HG02588 (cell line): Measurements from ENCODE around the gene LBX2.
A peak's percentile ranks its signal among the peaks of the same experiment; 100 is the strongest.
"Not testable (repeated sequence)": the region's sequence is repeated elsewhere in the genome, so short reads cannot be mapped to it uniquely, and the experiment has no call there.

Experiments
- ATAC-seq: cut with Tn5 transposase; IDR thresholded peaks from one replicate; pipeline ENCODE4 v1.9.1; 2021; ENCODE audit warnings: mild to moderate bottlenecking, moderate library complexity; ENCODE audit not compliant: unreplicated experiment

The LBX2 gene

DNA sequence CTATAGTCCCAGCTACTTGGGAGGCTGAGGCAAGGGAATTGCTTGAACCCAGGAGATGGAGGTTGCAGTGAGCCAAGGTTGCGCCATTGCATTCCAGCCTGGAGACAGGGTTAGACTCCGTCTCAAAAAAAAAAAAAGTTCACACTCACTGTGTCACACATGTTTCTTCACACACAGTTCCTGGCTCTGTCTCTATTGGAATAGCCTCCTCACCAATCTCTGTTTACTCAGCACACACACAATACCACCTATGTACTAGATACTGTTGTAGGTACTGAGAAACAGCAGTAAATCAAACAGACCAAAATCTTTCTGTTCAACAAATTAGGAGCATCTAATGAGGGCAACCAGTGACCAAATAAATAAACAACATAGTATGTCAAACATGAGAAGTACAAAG, 13.3 kb downstream of the LBX2 start:
- ATAC-seq = no peak

DNA sequence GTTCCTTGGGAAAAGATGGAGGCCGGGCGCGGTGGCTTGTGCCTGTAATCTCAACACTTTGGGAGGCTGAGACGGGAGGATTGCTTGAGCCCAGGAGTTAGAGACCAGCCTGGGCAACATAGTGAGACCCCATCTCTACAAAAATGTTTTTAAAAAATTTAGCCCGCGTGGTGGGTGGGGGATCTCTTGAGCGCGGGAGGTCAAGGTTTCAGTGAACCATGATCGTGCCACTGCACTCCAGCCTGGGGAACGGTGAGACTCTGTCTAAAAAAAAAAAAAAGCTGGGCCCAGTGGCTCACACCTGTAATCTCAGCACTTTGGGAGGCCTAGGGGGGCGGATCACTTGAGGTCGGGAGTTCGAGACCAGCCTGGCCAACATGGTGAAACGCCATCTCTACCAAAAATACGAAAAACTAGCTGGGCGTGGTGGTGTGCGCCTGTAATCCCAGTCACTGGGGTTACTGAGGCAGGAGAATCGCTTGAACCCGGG, 15.7 kb downstream of the LBX2 start:
- not testable (repeated sequence) for ATAC-seq

DNA sequence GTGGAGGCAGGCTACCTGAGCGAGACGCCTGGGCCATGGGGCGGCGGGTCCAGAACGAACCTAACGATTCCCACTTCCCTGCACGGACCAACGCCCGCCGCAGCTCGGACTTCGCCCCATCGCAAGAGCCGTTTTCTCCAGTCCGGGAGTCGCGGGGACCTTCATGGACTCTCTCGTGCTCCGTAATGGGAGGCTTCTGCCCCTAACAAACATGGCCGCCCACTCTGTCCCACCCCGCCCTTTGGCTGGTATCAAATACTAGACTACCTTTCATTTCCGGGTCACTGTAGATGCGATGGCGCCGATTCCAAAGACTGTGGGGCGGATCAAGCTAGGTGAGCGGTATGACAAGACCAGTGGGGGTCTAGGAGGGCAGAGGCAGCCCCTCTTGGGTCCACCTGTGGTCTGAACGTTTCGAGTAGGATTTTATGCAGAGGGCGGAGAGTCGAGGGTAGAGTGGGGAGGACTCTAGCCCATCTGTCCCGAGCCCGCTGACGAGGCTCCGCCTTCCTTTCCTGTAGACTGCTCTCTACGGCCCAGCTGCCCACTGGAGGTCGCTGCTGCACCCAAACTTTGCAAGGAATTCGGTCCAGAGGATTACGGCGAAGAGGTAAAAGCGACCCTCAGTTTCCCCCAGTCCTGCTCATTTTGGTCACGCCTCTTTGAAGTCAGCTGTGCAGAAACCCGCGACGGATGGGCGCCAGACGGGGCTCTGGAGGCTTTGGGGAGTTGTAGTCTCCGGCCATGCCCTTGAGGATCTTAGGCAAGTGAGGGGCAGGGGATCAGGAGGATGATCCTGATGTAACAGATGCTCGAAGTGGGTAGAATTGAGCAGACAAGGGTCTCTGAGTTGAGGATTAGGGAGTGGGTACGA, 16.4 kb downstream of the LBX2 start, which contains the start of the genes CCDC142 and TTC31:
Gene CCDC142, minus strand, starts transcription at position 198 of the 874 bp plus-strand sequence. Its CDS starts 161 bp downstream, at position 37.
Gene TTC31, plus strand, starts transcription at position 281 of the 874 bp plus-strand sequence. Its CDS starts 15 bp downstream, at position 296.
- ATAC-seq = peak; percentile 86

DNA sequence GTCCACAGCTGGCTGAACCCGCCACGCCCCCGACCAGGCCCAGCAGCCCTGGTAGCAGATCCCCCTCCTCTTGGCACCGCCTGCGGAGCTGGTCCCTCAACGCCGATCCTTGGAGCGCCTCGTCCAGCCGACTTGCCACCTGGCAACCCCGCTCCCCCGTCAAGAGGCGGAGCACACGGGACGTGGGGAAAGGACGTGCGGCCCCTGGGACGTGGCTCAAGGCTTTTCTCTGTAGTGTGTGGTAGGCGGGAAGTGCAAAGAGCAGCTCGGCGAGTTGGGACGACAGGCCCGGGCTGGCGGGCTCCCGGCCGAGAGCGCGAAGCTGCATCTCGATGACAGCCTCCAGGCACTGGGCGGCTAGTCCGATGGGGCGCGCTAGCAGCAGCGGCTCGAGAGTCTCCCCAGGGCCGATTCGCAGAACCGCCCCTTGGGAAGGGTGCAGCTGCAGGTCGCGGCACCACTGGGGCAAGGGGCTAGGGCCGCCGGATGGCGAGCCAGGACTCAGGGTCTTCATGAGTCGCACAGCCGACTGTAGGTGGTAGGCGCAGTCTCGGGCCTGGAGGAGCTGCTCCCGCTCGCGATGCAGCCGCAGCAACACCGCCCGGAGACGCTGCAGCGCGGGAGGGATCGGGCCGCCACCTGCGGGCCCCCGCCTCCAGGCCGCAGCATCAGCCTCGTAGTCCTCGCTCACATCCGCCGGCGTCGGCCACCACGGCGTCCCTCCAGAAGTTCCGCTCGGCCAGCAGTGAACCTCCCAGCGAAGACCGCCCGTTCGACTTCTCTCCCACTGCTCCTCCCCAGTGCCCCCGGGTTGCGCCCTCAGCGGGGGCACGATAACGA, 17.2 kb downstream of the LBX2 start:
- ATAC-seq = peak; percentile 42

DNA sequence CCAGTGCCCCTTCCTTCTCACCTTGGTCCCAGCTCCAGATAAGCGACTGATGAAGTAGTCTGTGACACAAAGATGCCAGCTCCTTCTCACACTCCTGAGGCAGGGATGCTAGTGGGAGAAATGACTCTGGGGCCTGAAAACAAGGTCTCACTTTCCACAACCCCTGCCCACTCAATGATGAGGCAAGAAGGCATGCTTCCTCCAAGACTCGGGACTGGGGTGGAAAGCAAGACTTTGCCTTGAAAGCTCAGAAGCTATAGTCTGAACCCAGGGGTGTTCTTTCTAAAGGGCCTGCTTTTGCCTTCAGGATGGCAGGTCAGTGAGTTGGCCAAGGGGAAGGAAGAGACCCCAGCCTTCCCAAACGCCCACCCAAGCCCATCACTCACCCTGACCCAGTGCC, 18.0 kb downstream of the LBX2 start:
- no peak for ATAC-seq

DNA sequence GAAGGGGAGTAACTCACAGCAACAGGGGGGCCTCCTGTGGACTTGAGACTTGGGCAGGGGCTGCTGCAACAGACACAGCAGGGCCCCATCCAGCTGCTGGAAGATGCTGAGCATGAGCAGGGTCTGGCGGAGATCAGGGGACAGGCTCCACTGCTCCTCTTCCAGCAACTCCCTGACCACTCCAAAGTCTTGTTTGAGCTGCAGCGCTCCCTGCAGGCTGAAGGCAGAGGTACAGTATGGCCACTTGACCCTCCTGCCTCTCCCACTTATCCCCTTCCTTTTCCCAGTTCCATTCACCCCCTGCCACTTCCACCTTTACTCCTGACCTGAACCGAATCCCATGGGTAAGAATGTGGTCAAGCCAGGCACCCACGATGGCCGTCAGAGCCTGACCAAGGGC, 24.5 kb downstream of the LBX2 start:
- no peak for ATAC-seq

DNA sequence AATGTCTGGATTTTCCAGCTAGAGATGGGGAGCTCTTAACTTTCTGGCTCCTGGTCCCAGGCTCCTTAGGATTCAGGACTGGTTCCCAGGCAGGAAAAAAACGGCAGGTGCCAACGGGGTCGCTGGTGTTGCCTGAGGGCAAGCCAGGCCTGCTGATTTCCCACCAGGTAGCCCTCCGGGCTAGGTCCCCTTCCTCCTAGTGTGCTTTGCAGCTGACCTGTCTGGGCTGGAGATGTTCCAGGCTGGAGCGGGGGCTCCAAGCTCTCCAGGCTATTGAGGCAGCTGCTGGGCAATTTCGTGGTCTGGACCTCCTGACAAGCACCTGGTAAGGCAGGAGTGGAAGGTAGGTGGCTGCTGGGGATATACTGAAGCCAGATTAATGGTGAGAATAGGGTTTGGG, 24.9 kb downstream of the LBX2 start:
- no peak for ATAC-seq

DNA sequence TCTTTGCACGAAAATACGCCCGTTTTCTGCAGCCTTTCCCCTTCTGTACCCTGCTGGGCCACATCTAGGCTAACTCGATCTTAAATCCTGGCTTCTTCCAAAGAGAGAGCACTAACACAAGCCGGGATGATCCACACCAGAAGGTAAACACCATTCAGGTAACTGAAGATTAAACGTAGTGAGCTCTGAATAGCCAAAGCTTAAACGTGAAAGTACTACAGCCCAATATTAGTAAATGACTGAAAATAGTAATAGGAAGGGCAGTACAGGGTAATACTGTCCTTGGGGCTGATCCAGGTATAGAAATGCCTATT, 26.5 kb downstream of the LBX2 start:
- ATAC-seq = no peak

DNA sequence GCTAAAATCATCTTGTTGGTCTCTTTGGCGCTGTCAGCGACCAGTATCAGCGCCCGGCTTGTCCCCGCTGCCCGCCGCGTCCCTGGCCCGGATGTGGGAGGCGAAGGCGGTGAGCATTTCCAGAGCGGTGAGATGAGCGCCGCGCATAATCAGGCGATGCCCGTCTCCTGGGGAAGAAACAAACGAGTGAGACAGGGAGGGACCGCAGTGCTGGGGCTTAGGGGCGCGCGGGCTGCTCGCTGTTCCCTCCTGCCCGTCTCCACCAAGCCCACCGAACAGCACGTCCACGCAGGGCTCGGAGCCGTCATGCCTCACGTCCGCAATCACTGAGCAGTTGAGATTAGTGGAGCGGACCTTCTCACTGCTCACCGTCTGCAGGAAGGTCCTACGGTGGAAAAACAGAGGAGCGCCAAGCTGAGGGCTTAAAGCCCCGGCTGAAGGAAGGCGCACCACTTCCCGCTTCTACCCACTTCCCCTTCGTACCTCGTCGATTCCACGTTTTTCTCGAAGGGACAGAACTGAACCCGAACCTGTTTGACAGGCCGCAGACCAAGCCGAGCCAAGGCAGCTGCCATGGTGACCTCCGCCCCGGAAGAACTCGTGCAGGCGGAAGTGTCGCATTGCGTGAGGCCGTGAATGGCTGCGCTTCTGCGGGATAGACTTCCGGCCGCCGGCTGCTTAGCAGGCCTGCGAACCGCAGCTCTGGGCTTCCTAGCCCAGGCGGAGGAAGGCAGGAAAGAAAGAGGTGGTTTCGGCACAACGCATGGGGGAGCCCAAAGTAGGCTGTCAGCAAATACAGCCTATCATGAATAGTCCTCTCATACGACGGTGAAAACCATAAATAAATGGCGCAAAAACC, 27.1 kb downstream of the LBX2 start, which contains the start of gene MRPL53:
Gene MRPL53, minus strand, starts transcription at position 595 of the 859 bp plus-strand sequence. Its CDS starts 20 bp downstream, at position 575.
- peak; percentile 82 for ATAC-seq

DNA sequence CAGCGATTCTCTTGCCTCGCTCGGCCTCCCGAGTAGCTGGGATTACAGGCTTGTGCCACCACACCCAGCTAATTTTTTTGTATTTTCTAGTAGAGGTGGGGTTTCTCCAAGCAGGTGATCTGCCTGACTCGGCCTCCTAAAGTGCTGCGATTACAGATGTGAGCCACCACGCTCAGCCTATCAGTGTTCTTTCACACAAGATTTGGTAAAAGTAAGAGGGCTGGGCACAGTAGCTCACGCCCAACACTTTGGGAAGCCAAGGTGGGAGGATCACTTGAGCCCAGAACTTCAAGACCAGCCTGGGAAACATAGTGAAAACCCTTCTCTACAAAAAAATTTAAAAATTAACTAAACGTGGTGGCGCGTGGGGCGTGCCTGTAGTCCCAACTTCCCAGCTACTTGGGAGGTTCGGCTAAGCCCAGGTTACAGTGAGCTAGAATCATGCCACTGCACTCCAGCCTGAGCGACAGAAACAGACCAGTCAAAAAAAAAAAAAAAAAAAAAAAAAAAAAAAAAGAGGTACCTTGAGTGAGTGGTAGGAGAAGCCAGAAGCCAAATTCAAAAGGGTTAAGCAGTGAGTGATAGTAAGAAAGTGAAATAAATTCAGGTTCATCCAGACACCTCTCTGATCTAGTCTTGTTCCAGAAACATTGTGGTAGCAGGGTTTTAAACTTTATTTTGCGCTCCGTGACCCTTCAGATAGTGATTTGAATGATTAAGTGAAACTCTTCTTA, 27.9 kb downstream of the LBX2 start:
- ATAC-seq = no peak

DNA sequence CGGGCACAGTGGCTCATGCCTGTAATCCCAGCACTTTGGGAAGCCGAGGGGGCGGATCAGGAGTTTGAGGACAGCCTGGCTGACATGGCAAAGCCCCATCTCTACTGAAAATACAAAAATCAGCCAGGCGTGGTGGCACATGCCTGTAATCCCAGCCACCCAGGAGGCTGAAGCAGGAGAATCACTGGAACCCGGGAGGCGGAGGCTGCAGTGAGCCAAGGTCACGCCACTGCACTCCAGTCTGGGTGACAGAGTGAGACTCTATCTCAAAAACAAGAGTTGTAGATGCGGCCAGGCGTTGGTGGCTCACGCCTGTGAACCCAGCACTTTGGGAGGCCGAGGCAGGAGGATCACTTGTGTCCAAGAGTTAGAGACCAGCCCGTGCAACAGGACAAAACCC, 28.7 kb downstream of the LBX2 start:
- not testable (repeated sequence) for ATAC-seq

DNA sequence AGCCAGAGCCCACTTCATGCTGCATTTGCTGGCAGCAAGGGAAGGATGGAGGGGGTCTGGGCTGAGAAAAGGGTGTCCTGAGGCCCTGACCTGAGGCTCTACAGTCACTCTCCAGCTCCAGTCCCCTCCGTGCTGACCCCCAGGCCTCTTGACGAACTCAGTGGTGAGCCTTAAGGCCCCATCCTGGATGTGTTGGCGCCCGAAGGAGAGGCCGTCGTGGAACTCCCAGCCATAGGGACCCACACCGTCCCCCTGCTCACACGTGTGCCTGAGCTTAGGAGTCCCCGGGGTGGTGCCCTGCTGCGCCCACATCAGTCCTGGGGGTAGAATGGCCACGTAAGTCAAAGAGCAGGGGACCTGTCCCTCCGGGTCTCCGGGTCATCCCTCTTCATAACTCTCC, 35.0 kb downstream of the LBX2 start:
- no peak for ATAC-seq

DNA sequence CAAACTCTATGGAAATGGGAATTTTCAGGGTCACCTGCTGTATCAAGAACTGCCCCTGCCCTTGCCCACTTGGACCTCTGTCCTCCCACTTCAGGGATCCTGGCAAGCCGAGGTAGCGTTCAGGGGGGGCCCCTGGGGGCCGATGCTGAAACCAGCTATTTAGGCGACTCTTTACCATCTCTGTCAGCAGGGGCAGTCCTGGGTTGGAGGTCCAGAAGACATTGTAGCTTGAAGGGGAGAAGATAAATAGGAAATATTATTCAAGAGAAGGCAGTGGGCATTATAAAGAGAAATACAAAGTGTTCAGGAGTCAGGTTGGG, 36.7 kb downstream of the LBX2 start:
- no peak for ATAC-seq

DNA sequence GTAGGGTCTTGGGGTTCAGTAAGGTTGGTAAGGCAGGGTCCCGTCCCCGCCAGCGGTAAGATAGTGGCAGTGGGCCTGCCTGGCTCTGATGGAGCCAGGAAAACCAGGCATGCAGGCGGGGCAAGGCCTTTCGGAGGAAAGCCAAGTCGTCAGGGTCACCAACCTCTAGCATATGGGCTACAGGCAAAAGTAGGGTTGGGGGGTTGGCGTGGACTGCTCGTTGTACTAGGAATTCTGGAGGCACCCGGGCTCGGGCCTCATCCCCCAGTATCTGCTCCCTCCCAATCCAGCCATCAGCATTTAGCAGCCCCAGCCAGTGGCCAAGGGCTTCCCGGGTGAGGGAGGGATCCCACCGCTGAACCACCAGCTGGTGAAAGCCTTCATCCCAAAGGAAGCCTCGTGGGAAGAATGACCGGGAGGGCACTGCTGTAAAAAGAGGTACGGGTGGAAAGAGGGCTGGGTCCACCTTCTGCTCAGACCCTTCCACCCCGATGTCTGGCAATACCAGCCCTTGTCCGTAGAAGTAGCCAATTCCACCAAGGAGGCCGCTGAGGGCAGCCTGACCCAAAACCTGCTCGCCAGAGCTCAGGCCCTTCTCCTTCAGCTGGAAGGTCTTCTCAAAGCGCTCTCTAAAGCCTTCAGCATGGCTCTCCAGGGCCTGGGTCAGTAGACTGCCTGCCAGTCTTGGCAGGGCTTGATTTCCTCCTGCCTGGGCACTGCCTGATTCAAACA, 37.2 kb downstream of the LBX2 start:
- no peak for ATAC-seq

DNA sequence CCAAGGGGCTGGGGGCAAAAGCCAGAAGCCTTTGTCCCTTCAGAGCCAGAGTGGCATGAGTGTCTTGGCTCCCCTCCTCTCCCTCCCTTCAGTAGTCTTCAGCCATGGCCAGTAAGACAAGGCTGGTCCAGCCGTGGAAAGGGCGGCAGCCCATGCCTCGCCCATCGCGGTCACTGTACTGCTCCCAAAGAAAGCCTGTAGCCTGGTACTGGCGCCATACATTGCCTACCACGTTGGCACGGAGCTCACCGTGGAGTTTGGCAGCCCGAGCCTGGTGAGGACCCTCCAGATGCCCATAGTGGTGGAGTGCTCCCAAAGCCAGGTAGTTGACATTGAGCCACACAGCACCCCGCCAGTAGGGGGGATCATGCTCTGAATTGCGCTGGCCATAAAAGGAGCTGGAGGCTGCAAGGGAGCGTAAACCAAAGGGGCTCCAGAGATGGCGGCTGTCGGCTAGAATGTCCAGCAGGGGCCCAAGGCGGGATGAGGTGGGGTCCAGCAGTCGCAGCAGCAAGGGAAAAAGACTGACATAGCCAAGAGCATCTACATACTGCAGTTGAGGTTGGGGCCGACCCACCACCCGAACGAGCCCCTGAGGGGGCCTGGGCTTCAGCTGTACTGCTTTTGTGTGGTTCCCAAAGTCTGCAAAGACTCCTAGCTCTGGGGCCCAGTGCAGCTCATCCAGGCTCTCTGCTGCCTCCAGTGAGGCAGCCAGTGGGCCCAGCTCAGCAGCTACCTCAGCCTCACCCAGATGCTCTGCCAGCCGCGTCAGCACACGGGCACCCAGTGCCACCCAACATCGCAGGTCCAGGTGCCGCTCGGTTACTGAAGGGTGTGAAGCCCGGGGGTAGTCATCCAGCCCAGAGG, 38.0 kb downstream of the LBX2 start:
- ATAC-seq = no peak

DNA sequence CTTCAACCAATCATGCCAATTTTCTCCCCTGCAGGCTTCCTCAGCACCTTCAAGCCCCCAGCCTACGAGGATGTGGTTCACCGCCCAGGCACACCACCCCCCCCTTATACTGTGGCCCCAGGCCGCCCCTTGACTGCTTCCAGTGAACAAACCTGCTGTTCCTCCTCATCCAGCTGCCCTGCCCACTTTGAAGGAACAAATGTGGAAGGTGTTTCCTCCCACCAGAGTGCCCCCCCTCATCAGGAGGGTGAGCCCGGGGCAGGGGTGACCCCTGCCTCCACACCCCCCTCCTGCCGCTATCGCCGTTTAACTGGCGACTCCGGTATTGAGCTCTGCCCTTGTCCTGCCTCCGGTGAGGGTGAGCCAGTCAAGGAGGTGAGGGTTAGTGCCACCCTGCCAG, 39.2 kb downstream of the LBX2 start:
- ATAC-seq = not testable (repeated sequence)

DNA sequence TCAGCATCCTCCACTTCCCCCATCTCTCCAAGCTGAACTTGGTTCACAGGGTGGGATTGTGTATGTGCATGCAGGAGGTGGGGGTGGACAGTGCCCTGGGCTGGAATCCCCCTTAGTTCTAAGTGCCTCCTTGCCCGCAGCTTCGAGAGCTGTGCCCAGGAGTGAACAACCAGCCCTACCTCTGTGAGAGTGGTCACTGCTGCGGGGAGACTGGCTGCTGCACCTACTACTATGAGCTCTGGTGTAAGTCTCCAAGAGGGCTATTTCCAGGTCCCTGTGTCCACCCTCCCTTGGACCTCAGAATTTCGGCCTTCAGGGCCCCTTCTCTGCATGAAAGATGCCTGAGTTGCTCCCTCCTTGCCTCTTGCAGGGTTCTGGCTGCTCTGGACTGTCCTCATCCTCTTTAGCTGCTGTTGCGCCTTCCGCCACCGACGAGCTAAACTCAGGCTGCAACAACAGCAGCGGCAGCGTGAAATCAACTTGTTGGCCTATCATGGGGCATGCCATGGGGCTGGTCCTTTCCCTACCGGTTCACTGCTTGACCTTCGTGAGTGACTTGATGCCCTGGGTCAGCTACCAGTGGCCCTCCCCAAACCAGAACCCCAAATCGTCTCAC, 39.8 kb downstream of the LBX2 start:
- ATAC-seq = not testable (repeated sequence)

DNA sequence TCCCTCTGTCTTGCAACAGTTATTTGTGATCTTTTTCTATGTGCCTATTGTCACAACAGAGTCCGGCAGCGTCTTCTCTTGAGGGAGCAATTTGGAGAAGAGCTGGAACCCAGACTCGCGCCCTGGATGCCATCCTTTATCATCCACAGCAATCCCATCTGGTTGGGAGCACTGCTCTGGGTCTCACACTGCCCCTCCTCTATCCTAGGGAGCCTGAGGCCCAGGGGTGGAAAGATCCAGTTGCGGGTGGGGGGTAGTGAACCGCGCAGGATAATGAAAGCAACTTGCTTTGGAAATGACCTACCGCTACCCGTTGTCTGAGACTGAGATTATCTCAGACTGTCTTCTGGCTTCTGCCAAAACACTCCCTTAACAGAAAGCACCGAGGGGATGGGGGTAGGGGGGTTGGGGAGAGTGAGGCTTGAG, 40.5 kb downstream of the LBX2 start:
- no peak for ATAC-seq
